Hepatocyte (in vitro differentiated cells): ENCODE data around the gene NOS1AP. TPM values are rescaled to one million over a fixed set of nuclear protein-coding genes. Genes with fewer than 3 reads are reported as not detected.

ENCODE experiments used
- DNase-seq: peaks from one replicate; pipeline ENCODE4 v3.0.0-alpha.2; 2016; ENCODE audit warnings: low spot score
- H2AFZ ChIP-seq: fragments of 200-600 bp; sonication (generic); 2 replicates; pipeline ENCODE4 v1.6.0; 2016; ENCODE audit warnings: antibody characterized with exemption, mild to moderate bottlenecking
- H3K27ac ChIP-seq: fragments of 200-600 bp; sonication (generic); 2 replicates; pipeline ENCODE4 v1.5.1; 2016; ENCODE audit warnings: mild to moderate bottlenecking
- H3K27me3 ChIP-seq: fragments of 200-600 bp; sonication (generic); 2 replicates; pipeline ENCODE4 v1.6.1; 2016
- H3K36me3 ChIP-seq: fragments of 200-600 bp; sonication (generic); replicated peaks from 2 replicates; pipeline ENCODE4 v1.5.1; 2016; ENCODE audit warnings: low read depth; ENCODE audit not compliant: insufficient read depth
- H3K4me1 ChIP-seq: fragments of 200-600 bp; sonication (generic); 2 replicates; pipeline ENCODE4 v1.5.1; 2016; ENCODE audit warnings: mild to moderate bottlenecking, moderate library complexity; ENCODE audit not compliant: insufficient read depth
- H3K4me2 ChIP-seq: fragments of 200-600 bp; sonication (generic); 2 replicates; pipeline ENCODE4 v1.6.0; 2016
- H3K4me3 ChIP-seq: fragments of 200-600 bp; sonication (generic); 2 replicates; pipeline ENCODE4 v1.5.1; 2016; ENCODE audit warnings: mild to moderate bottlenecking
- H3K79me2 ChIP-seq: fragments of 200-600 bp; sonication (generic); 2 replicates; pipeline ENCODE4 v1.6.0; 2017; ENCODE audit warnings: mild to moderate bottlenecking
- H3K9me2 ChIP-seq: fragments of 200-600 bp; sonication (generic); replicated peaks from 2 replicates; pipeline ENCODE4 v1.6.0; 2017; ENCODE audit warnings: mild to moderate bottlenecking; ENCODE audit not compliant: insufficient read depth
- H3K9me3 ChIP-seq: fragments of 200-600 bp; sonication (generic); 2 replicates; pipeline ENCODE4 v1.5.1; 2016; ENCODE audit warnings: low read depth, mild to moderate bottlenecking
- H4K20me1 ChIP-seq: fragments of 200-600 bp; sonication (generic); 2 replicates; pipeline ENCODE4 v1.6.0; 2016; ENCODE audit warnings: mild to moderate bottlenecking; ENCODE audit not compliant: insufficient read depth, poor library complexity, severe bottlenecking
- EZH2 ChIP-seq: fragments of 200-600 bp; sonication (generic); IDR thresholded peaks from 2 replicates; pipeline ENCODE4 v1.6.1; 2016; ENCODE audit warnings: antibody characterized with exemption, mild to moderate bottlenecking, borderline replicate concordance
- EZH2phosphoT487 ChIP-seq: fragments of 200-600 bp; sonication (generic); IDR thresholded peaks from one replicate; pipeline ENCODE4 v1.6.1; 2018; ENCODE audit warnings: antibody characterized with exemption, mild to moderate bottlenecking, low read depth, moderate library complexity; ENCODE audit not compliant: unreplicated experiment, severe bottlenecking
- WGBS: methylation state at CpG from one replicate; pipeline ENCODE4 v1.1.6; 2016; ENCODE audit warnings: low lambda C conversion rate; ENCODE audit errors: missing lambda C conversion rate; 5-methylcytosine and 5-hydroxymethylcytosine counted together
- polyA plus RNA-seq: library from polyadenylated mRNA; unstranded; fragments of >200 nt; fragmentation: Nextera tagmentation; extraction: Ambion mirVana; gene quantifications from 2 replicates; pipeline ENCODE4 v1.2.1, GENCODE V29; 2016
- total RNA-seq: library from RNA; depleted of rRNA; stranded (reverse); fragments of >200 nt; gene quantifications from 2 replicates; pipeline ENCODE4 v1.2.3, GENCODE V29; 2014
- TF ChIP-seq, protein P1 (sequence below): fragments of 200-600 bp; sonication (generic); IDR thresholded peaks from 2 replicates; pipeline ENCODE4 v1.5.1; 2016; ENCODE audit warnings: antibody characterized with exemption, mild to moderate bottlenecking; ENCODE audit not compliant: poor library complexity

The NOS1AP gene
- total and polyA plus RNA-seq, 2 experiments from 2014 or later: 0.97 to 4.4 TPM

- Histone ChIP-seq H3K4me1 (peaks cover 33% of the 10 kb centered on the region), H3K27ac (no peak overlapping the region), H2AFZ (no peak overlapping the region), H3K36me3 (no peaks in the 10 kb centered on the region), H3K9me2 (no peaks in the 10 kb centered on the region), H3K4me3 (no peak overlapping the region), H3K9me3 (no peaks in the 10 kb centered on the region), H4K20me1 (no peaks in the 10 kb centered on the region), H3K79me2 (no peaks in the 10 kb centered on the region), H3K4me2 (no peak overlapping the region), H3K27me3 (no peaks in the 10 kb centered on the region)
- DNase-seq: no peak
- TF ChIP-seq EZH2: no peak
- WGBS: 94% methylated on average over 1 of the region's 1 CpG
Measured at GRCh38 chr1:162189345-162189744, 119.9 kb downstream of the NOS1AP start.

DNA sequence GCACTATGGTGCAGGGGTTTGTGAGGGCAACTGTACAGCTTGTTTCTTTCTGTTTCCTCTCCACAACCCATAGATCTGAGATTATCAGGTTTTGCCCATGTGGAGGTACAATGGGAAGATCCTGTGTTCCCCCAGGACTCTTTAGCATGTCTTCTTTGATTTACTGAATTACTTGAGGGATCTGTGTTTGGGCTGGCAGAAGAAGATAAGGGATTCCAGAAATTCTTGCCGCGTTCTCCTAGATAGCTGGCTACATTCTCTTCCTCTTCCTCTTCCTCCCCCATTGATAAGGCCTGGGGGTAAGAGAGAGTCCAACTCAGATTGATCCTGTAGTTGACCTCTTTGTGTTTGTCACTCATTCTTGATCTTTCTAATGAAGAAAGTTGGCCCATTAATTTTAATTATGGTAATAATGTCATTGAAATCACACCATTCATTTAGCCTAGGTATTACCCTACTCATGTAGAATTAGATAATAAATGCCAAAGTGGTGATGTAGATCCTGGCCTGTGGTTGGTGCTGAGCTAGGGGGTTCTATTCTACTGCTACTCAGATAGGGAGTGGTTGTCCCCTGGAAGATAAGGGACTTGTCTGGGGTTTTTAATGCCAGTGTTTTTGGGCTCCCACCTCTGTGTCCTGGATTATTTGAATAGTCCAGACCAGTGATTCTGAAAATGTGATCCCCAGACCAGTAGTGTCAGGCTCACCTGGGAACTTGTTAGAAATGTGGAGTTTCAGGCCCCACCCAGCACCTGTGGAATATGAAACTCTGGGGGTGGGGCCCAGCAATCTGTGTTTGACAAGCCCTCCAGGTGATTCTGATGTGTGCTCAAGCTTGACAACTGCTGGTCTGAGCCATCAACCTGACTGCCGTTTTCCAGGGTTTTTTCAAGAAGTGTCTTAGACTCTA lies 122.2 kb downstream of the NOS1AP start:
- 23% methylated on average over 3 of the region's 3 CpGs for WGBS
- peak overlapping the region; percentile 35 for H3K27ac ChIP-seq
- no peaks in the 10 kb centered on the region for H3K27me3 ChIP-seq
- peaks cover 11% of the 10 kb centered on the region for H3K79me2 ChIP-seq
- H3K9me3 ChIP-seq: no peaks in the 10 kb centered on the region
- H4K20me1 ChIP-seq: no peaks in the 10 kb centered on the region
- H3K4me3 ChIP-seq: no peak overlapping the region
- no peak overlapping the region for H2AFZ ChIP-seq
- H3K9me2 ChIP-seq: no peaks in the 10 kb centered on the region
- no peaks in the 10 kb centered on the region for H3K36me3 ChIP-seq
- H3K4me1 ChIP-seq: peaks cover 34% of the 10 kb centered on the region
- H3K4me2 ChIP-seq: no peak overlapping the region
- TF ChIP-seq EZH2phosphoT487 (no peak), EZH2 (no peak)
- TF ChIP-seq, protein P1, sequence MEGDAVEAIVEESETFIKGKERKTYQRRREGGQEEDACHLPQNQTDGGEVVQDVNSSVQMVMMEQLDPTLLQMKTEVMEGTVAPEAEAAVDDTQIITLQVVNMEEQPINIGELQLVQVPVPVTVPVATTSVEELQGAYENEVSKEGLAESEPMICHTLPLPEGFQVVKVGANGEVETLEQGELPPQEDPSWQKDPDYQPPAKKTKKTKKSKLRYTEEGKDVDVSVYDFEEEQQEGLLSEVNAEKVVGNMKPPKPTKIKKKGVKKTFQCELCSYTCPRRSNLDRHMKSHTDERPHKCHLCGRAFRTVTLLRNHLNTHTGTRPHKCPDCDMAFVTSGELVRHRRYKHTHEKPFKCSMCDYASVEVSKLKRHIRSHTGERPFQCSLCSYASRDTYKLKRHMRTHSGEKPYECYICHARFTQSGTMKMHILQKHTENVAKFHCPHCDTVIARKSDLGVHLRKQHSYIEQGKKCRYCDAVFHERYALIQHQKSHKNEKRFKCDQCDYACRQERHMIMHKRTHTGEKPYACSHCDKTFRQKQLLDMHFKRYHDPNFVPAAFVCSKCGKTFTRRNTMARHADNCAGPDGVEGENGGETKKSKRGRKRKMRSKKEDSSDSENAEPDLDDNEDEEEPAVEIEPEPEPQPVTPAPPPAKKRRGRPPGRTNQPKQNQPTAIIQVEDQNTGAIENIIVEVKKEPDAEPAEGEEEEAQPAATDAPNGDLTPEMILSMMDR: no peak
- no peak for DNase-seq

DNA sequence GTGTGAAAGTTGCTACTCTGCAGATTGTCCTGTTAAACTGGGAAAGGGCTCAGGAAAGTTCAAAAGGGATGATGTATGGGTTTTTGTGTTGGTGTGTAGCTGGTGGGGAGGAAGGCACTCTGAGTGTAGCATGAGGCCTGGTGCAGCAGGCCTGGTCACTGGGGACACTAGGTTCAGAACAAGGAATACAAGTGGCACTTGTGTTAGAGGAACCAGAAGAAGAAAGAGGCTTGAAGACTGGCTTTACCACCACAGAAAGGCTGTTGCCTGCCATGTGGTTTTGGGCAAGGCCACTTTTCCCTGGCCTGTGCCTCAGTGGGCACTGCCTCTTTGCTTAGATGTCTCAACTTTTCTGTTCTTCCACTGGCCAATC lies 122.8 kb downstream of the NOS1AP start:
- Histone ChIP-seq H3K4me2 (peak overlapping the region; percentile 15), H2AFZ (no peak overlapping the region), H3K9me3 (no peaks in the 10 kb centered on the region), H3K9me2 (no peaks in the 10 kb centered on the region), H3K36me3 (no peaks in the 10 kb centered on the region), H4K20me1 (no peaks in the 10 kb centered on the region), H3K4me3 (no peak overlapping the region), H3K4me1 (peaks cover 40% of the 10 kb centered on the region), H3K27ac (peak overlapping the region; percentile 19), H3K79me2 (peaks cover 11% of the 10 kb centered on the region), H3K27me3 (no peaks in the 10 kb centered on the region)
- TF ChIP-seq, protein P1: no peak
- TF ChIP-seq EZH2: no peak
- TF ChIP-seq EZH2phosphoT487: no peak
- DNase-seq: no peak

GRCh38 chr1:162192763-162193162 lies 123.3 kb downstream of the NOS1AP start:
- Histone ChIP-seq H3K4me2 (peak overlapping the region; percentile 15), H3K79me2 (peaks cover 11% of the 10 kb centered on the region), H3K4me1 (peaks cover 42% of the 10 kb centered on the region), H3K27me3 (no peaks in the 10 kb centered on the region), H3K4me3 (no peak overlapping the region), H2AFZ (no peak overlapping the region), H3K9me2 (no peaks in the 10 kb centered on the region), H4K20me1 (no peaks in the 10 kb centered on the region), H3K36me3 (no peaks in the 10 kb centered on the region), H3K27ac (no peak overlapping the region), H3K9me3 (no peaks in the 10 kb centered on the region)
- 97% methylated on average over 1 of the region's 1 CpG for WGBS
- TF ChIP-seq EZH2: no peak
- TF ChIP-seq EZH2phosphoT487: no peak
- TF ChIP-seq, protein P1: no peak
- no peak for DNase-seq
